NOMO-1 treated with DMSO at 0.1 percent for 48 hours (cell line): ENCODE measurements around the gene BPIFA2.
A peak's percentile ranks its signal among the peaks of the same experiment; 100 is the strongest.

Experiments used
- DNase-seq: peaks from one replicate; lab custom pipeline; 2025; ENCODE audit not compliant: unreplicated experiment; lab: John Stamatoyannopoulos, UW

The BPIFA2 gene

GRCh38 chr20:33192912-33193501 is 25.0 kb downstream of the BPIFA2 start:
- DNase-seq, result no peak

DNA sequence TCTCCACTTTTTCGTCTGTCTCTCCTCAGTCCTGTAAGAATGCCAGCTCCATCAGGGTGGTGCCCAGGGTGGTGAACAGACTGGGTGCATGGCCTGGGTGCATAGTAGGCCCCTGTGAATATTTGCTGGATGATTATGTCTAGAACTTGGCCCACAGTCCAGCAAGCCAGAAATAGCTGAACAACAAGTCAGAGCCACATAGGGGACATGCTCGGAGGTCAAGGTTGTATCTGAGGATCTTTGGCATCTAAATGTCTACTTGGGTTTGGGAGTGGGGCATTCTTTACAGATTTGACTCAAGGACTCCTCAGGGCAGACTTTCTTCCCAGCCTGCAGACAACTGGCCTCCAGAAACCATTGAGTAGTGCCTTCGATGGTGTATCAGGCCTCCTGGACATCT is 31.1 kb downstream of the BPIFA2 start:
- no peak for DNase-seq

GRCh38 chr20:33202451-33202850 is 34.5 kb downstream of the BPIFA2 start:
- no peak for DNase-seq

GRCh38 chr20:33203444-33203843 is 35.5 kb downstream of the BPIFA2 start:
- DNase-seq, result no peak

GRCh38 chr20:33209789-33210188 is 41.8 kb downstream of the BPIFA2 start:
- peak; percentile 26 for DNase-seq

DNA sequence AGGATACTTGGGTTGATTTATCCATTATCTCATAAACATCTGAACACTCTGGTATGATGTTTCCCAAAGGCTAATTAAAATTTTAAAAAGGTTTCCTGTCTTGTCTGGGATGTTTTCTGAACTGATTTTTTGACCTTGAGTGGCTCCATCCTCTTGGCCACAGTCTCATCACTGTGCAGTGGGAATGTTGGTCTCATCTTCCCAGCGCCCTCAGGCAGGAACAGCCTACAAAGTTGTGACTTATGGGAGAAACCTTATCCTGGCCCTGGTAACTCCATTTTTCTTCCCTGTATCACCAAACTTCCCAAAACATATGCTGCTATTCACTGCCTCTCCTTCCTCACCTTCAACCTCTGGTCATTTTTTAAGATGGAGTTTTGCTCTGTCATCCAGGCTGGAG is 42.4 kb downstream of the BPIFA2 start:
- no peak for DNase-seq

GRCh38 chr20:33211817-33212424 is 44.0 kb downstream of the BPIFA2 start:
- DNase-seq, result no peak

DNA sequence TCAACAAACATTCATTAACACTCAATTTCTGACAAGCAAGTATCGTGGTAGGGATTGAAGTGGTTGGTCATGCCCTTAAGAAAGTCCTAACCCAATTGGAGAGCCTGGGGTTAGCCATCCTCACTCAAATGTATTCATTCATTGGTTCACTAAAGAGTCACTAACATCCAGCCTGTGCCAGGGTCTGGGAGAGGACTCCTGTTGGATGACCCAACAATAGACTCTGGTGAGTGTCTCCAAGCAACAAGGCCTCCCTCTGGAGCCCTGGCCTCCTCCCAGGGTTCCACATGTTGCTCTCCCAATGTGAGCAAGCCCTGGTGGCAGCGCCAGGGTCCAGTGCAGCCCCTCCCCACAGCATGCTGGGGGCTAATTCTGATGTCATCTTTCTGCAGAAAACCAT is 49.1 kb downstream of the BPIFA2 start, which contains the start of gene BPIFA3:
BPIFA3 (plus strand) TSS at position 301 of the 400 bp plus-strand sequence. CDS start 185 bp downstream, outside the sequence.
- no peak for DNase-seq

DNA sequence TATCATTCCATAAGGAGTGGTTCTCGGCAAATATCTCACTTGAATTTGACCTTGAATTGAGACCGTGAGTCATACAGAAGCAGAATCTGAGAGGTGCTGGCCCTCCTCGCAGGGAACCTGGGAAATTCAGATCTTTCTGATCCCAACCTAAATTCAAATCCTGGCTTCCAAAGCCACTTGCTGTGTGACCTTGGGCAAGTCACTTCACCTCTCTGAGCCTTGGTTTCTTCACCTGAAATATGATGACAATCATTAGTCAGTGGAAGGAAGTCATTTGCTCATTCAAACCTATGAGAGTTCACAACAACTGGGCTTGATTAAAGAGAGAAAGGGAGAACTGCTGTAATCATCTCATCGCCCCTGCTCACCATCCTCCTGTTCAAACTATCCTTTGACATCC is 56.4 kb downstream of the BPIFA2 start:
- DNase-seq, result no peak

GRCh38 chr20:33229843-33230242 is 61.9 kb downstream of the BPIFA2 start:
- peak; percentile 34 for DNase-seq
